Thoracic aorta (tissue), 2 donors: ENCODE measurements around the gene CCDC170. TPM values are rescaled to one million over a fixed set of nuclear protein-coding genes. Genes with fewer than 3 reads are reported as not detected.

ENCODE experiments used
- ATAC-seq: fragments of 150-250 bp; one replicate; pipeline ENCODE4 v1.8.0; 2017; ENCODE audit warnings: low read depth; ENCODE audit not compliant: insufficient number of reproducible peaks, low FRiP score
- DNase-seq: peaks from one replicate; pipeline ENCODE4 v3.0.0-alpha.2; 2020; ENCODE audit warnings: low spot score
- H3K27ac ChIP-seq, 2 donors: fragments of 200-600 bp; sonication (generic); 1 replicate in 1 of 2; 2 replicates in 1 of 2; pipeline ENCODE4 v1.5.1; 2016; ENCODE audit warnings: mild to moderate bottlenecking in 2 of 2, moderate library complexity in 2 of 2
- H3K27me3 ChIP-seq: fragments of 200-600 bp; sonication (generic); replicated peaks from 2 replicates; pipeline ENCODE4 v1.6.0; 2016; ENCODE audit warnings: mild to moderate bottlenecking; ENCODE audit not compliant: insufficient read depth
- H3K36me3 ChIP-seq: fragments of 200-600 bp; sonication (generic); one replicate; pipeline ENCODE4 v1.5.1; 2016
- H3K4me1 ChIP-seq, 2 donors: fragments of 200-600 bp; sonication (generic); 1 replicate in 1 of 2; 2 replicates in 1 of 2; pipeline versions ENCODE4 v1.5.1 to v1.6.0; 2016; ENCODE audit warnings: low read depth in 2 of 2, mild to moderate bottlenecking in 1 of 2; ENCODE audit not compliant: control insufficient read depth in 1 of 2
- H3K4me3 ChIP-seq: fragments of 200-600 bp; sonication (generic); 2 replicates; pipeline ENCODE4 v1.5.1; 2016; ENCODE audit warnings: mild to moderate bottlenecking
- H3K9me3 ChIP-seq: fragments of 200-600 bp; sonication (generic); 2 replicates; pipeline ENCODE4 v1.5.1; 2016
- total RNA-seq, 2 donors: library from RNA; depleted of rRNA; stranded (reverse); fragments of >200 nt; gene quantifications; one replicate each; pipeline versions ENCODE4 v1.1.0 to v1.2.3, GENCODE V29; 2016
- TF ChIP-seq, protein P1 (sequence below): fragments of 200-600 bp; sonication (generic); IDR thresholded peaks from one replicate; pipeline ENCODE4 v1.5.1; 2019; ENCODE audit warnings: antibody characterized with exemption

The CCDC170 gene
- total RNA-seq, 2 donors from 2014 or later = 0.81 to 1.5 TPM

DNA sequence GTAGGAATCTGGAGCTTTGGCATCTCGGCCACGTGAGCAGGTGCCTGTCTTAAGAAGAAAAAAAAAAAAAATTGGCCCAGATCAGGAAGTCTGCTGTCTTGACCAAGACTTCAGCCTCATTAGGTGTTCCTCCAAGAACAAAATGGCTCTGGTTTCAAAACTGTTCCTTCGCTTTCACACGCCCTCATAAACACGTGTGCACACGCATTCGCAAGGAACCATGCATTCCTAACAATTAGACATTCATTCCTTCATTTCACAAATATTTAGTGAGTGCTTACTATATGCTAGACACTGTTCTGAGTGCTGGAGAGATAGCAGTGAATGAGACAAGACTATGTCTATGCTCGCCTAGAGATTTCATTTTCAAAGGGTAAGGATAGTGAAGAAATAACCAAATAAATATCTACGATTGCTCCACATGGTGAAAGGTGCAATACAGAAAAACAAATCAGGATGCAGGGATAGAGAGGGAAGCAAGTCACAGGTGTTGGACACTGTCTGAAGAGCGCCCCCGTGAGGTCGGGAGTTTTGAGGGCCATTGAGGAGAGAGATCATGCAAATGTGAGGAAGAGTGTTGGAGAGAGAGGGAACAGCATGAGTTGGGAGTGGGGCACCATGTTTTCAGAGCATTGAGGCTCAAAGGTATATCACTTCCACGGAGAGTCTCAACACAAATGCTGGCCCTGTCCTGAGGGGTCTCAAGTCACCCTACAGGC, 53.3 kb downstream of the CCDC170 start:
- no peaks in the 10 kb centered on the region for H3K27me3 ChIP-seq
- DNase-seq = no peak
- ATAC-seq = no peak
- H3K36me3 ChIP-seq = no peaks in the 10 kb centered on the region
- H3K4me3 ChIP-seq = no peak overlapping the region
- no peak overlapping the region for H3K27ac ChIP-seq
- H3K4me1 ChIP-seq = no peaks in the 10 kb centered on the region
- TF ChIP-seq, protein P1, sequence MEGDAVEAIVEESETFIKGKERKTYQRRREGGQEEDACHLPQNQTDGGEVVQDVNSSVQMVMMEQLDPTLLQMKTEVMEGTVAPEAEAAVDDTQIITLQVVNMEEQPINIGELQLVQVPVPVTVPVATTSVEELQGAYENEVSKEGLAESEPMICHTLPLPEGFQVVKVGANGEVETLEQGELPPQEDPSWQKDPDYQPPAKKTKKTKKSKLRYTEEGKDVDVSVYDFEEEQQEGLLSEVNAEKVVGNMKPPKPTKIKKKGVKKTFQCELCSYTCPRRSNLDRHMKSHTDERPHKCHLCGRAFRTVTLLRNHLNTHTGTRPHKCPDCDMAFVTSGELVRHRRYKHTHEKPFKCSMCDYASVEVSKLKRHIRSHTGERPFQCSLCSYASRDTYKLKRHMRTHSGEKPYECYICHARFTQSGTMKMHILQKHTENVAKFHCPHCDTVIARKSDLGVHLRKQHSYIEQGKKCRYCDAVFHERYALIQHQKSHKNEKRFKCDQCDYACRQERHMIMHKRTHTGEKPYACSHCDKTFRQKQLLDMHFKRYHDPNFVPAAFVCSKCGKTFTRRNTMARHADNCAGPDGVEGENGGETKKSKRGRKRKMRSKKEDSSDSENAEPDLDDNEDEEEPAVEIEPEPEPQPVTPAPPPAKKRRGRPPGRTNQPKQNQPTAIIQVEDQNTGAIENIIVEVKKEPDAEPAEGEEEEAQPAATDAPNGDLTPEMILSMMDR = no peak
- H3K9me3 ChIP-seq = peaks cover 4% of the 10 kb centered on the region

DNA sequence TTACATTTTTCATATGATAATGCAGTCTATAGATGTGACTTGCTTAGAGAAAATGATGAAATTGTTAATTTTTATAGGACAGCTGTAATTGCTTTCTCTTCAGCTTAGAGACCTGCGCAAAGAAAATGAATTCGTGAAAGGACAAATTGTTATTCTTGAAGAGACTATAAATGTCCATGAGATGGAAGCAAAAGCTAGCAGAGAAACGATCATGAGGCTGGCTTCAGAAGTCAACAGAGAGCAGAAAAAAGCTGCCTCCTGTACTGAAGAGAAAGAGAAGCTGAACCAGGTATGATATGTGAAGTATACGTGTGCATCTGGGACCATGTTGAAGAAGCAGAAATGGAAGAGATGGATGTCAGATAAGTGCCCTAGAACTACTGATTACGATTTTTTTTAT, 54.4 kb downstream of the CCDC170 start:
- Histone ChIP-seq H3K27me3 (no peaks in the 10 kb centered on the region), H3K36me3 (no peaks in the 10 kb centered on the region), H3K4me3 (no peak overlapping the region), H3K4me1 (no peaks in the 10 kb centered on the region), H3K9me3 (peaks cover 4% of the 10 kb centered on the region), H3K27ac (no peak overlapping the region)
- no peak for ATAC-seq
- TF ChIP-seq, protein P1 = no peak
- no peak for DNase-seq

DNA sequence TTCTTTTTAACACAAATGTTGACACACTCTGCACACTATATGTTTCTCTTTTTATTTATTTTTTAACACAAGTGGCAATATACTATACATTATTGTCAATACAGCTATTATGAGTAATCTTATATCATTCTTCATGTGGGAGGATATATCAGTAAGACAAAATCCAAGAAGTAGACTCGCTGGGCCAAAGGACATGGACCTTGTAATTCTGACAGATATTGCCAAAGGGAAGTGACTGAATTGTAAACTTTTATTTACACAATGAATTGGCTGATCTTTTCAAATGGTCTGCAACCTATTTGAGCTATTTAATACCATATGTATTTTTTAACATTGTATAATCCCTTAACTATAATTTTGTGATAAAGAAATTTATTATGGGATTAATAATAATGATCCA, 56.0 kb downstream of the CCDC170 start:
- no peak overlapping the region for H3K4me3 ChIP-seq
- H3K36me3 ChIP-seq = no peaks in the 10 kb centered on the region
- DNase-seq = no peak
- peaks cover 4% of the 10 kb centered on the region for H3K9me3 ChIP-seq
- H3K27ac ChIP-seq = no peak overlapping the region
- TF ChIP-seq, protein P1 = no peak
- no peak for ATAC-seq
- H3K4me1 ChIP-seq = no peaks in the 10 kb centered on the region
- no peaks in the 10 kb centered on the region for H3K27me3 ChIP-seq

DNA sequence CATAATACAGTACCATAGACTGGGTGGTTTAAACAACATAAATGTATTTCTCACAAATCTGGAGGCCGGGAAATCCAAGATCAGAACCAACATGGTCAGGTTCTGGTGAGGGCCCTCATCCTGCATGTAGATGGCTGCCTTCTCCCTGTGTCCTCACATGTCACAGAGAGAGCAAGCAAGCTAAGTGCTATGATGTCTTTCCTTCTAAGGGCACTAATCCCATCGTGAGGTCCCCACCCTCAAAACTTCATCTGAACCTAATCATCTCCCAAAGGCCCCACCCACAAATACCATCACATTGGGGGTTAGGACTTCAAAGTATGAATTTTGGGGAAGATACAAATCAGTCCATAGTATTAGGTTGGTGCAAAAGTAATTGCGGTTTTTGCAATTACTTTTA, 56.8 kb downstream of the CCDC170 start:
- H3K36me3 ChIP-seq = no peaks in the 10 kb centered on the region
- no peak overlapping the region for H3K4me3 ChIP-seq
- no peak overlapping the region for H3K27ac ChIP-seq
- DNase-seq = no peak
- no peak for ATAC-seq
- TF ChIP-seq, protein P1 = no peak
- H3K27me3 ChIP-seq = no peaks in the 10 kb centered on the region
- peaks cover 4% of the 10 kb centered on the region for H3K9me3 ChIP-seq
- no peaks in the 10 kb centered on the region for H3K4me1 ChIP-seq

DNA sequence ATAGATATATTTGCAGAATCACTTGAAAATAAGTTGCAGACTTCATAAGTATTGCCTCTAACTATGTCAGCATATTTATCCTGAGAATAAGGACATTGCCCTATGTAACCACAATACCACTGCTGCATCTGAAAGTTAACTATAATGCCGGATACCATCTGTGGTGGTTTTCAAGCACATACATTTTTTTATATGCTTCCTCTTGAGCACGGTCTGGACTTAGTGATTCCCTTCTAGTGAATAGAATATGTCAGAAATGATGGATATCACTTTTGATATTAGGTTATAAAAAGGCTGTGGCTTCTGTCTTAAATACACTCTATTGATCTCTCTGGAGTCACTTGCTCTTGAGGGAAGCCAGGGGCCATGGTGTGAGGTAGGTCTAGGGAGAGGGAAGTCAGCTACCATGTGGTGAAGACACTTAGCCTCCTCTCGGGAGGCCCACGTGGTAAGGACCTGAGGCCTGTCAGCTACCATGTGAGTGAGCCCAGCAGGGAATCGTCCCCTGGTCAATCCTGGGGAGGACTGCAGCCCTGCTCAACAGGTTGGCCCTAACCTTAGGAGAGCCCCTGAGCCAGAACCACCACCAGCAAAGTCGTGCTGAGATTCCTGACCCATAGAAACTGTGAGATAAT, 57.5 kb downstream of the CCDC170 start:
- DNase-seq (no peak), ATAC-seq (no peak)
- no peak overlapping the region for H3K4me3 ChIP-seq
- H3K9me3 ChIP-seq = peaks cover 4% of the 10 kb centered on the region
- H3K27ac ChIP-seq = no peak overlapping the region
- H3K27me3 ChIP-seq = no peaks in the 10 kb centered on the region
- no peaks in the 10 kb centered on the region for H3K36me3 ChIP-seq
- no peaks in the 10 kb centered on the region for H3K4me1 ChIP-seq
- TF ChIP-seq, protein P1 = no peak
